GM23248 (cell line): ENCODE data around the gene ZNF444. TPM values are rescaled to one million over a fixed set of nuclear protein-coding genes. Genes with fewer than 3 reads are reported as not detected.

Source experiments
- DNase-seq: peaks from one replicate; pipeline ENCODE4 v3.0.0-alpha.2; 2015
- H2AFZ ChIP-seq: fragments of 200-600 bp; sonication (generic); 2 replicates; pipeline ENCODE4 v1.6.1; 2016; ENCODE audit warnings: antibody characterized with exemption
- H3F3A ChIP-seq: fragments of 200-600 bp; sonication (generic); 2 replicates; pipeline ENCODE4 v1.6.1; 2016; ENCODE audit warnings: mild to moderate bottlenecking, antibody characterized with exemption, mixed run types; ENCODE audit not compliant: insufficient read depth
- H3K27ac ChIP-seq: fragments of 200-600 bp; sonication (generic); 2 replicates; pipeline ENCODE4 v1.5.1; 2016; ENCODE audit warnings: mild to moderate bottlenecking
- H3K27me3 ChIP-seq: fragments of 200-600 bp; sonication (generic); replicated peaks from 2 replicates; pipeline ENCODE4 v1.6.1; 2016; ENCODE audit warnings: mild to moderate bottlenecking; ENCODE audit not compliant: insufficient read depth
- H3K36me3 ChIP-seq: fragments of 200-600 bp; sonication (generic); 2 replicates; pipeline ENCODE4 v1.6.1; 2016; ENCODE audit warnings: low read depth, mild to moderate bottlenecking
- H3K4me1 ChIP-seq: fragments of 200-600 bp; sonication (generic); 2 replicates; pipeline ENCODE4 v1.6.1; 2016; ENCODE audit warnings: mild to moderate bottlenecking; ENCODE audit not compliant: insufficient read depth
- H3K4me2 ChIP-seq: fragments of 200-600 bp; sonication (generic); one replicate; pipeline ENCODE4 v1.6.1; 2016; ENCODE audit warnings: mild to moderate bottlenecking; ENCODE audit not compliant: unreplicated experiment
- H3K4me3 ChIP-seq: fragments of 200-600 bp; sonication (generic); 2 replicates; pipeline ENCODE4 v1.5.1; 2016; ENCODE audit warnings: mild to moderate bottlenecking
- H3K79me2 ChIP-seq: fragments of 200-600 bp; sonication (generic); 2 replicates; pipeline ENCODE4 v1.6.1; 2016; ENCODE audit warnings: mild to moderate bottlenecking; ENCODE audit not compliant: insufficient read depth
- H3K9ac ChIP-seq: fragments of 200-600 bp; sonication (generic); 2 replicates; pipeline ENCODE4 v1.6.1; 2016; ENCODE audit warnings: mild to moderate bottlenecking
- H3K9me2 ChIP-seq: fragments of 200-600 bp; sonication (generic); 2 replicates; pipeline ENCODE4 v1.6.1; 2016; ENCODE audit warnings: mixed run types, mild to moderate bottlenecking, moderate library complexity; ENCODE audit not compliant: insufficient read depth
- H3K9me3 ChIP-seq: fragments of 200-600 bp; sonication (generic); one replicate; pipeline ENCODE4 v1.6.1; 2017; ENCODE audit warnings: low read depth
- H4K20me1 ChIP-seq: fragments of 200-600 bp; sonication (generic); 2 replicates; pipeline ENCODE4 v1.6.0; 2016; ENCODE audit not compliant: insufficient read depth
- EZH2 ChIP-seq: fragments of 200-600 bp; sonication (generic); IDR thresholded peaks from 2 replicates; pipeline ENCODE4 v1.6.1; 2018; ENCODE audit warnings: antibody characterized with exemption, mild to moderate bottlenecking; ENCODE audit not compliant: insufficient read depth, poor library complexity, severe bottlenecking
- EZH2phosphoT487 ChIP-seq: fragments of 200-600 bp; sonication (generic); IDR thresholded peaks from 2 replicates; pipeline ENCODE4 v1.6.1; 2018; ENCODE audit warnings: antibody characterized with exemption, moderate library complexity, mild to moderate bottlenecking, low read depth; ENCODE audit not compliant: insufficient read depth
- WGBS, 2 experiments: methylation state at CpG; one replicate each; pipeline ENCODE4 v1.1.6; 2015 to 2017; ENCODE audit warnings: low lambda C conversion rate in 2 of 2, low coverage in 1 of 2; ENCODE audit errors: missing lambda C conversion rate in 2 of 2; 5-methylcytosine and 5-hydroxymethylcytosine counted together
- in situ Hi-C: fragments of 300-500 bp; cut with MboI; formaldehyde crosslinking; loops from 2 replicates; pipeline ENCODE4 v1.15.0; 2020
- polyA plus RNA-seq: library from polyadenylated mRNA; unstranded; fragments of >200 nt; fragmentation: Nextera tagmentation; extraction: Ambion mirVana; gene quantifications from 2 replicates; pipeline ENCODE4 v1.2.1, GENCODE V29; 2016
- total RNA-seq: library from RNA; depleted of rRNA; stranded (reverse); fragments of >200 nt; shearing (Covaris generic); gene quantifications from 2 replicates; pipeline ENCODE4 v1.2.3, GENCODE V29; 2014

The ZNF444 gene
- total and polyA plus RNA-seq, 2 experiments from 2014 or later, result 7.7 to 21.8 TPM

DNA sequence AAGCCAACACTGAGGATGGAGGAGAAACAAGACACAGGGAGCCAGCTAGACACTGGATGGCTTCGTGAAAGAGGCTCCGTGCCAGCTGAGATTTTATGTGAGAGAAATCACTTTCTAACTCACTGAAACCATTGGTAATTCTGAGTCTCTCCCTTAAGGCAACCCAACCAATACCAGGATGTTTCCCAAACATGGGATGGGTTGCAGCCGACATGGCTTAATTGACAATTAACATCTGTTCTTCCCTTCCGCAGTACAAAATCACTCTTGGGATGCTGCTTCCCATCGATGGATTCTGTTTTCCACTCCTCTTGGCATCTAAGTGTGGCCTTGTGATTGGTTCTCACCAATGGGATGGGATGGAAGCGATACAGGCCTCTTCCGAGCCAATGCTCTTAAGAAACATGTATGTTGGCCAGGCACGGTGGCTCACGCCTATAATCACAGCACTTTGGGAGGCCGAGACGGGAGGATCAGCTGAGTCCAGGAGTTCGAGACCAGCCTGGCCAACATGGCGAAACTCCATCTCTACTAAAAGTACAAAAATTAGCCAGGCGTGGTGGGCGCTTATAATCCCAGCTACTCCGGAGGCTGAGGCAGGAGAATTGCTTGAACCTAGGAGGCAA lies 17.7 kb upstream of the ZNF444 start:
- no peaks in the 10 kb centered on the region for H3K9me3 ChIP-seq
- H2AFZ ChIP-seq, result no peak overlapping the region
- H3K9ac ChIP-seq, result no peak overlapping the region
- H3K79me2 ChIP-seq, result peaks cover 21% of the 10 kb centered on the region
- no peaks in the 10 kb centered on the region for H3K27me3 ChIP-seq
- peaks cover 8% of the 10 kb centered on the region; the same call in 1 of the 2 replicates for H3F3A ChIP-seq
- WGBS, 2 experiments, result 74 to 75% methylated on average over 16 of the region's 16 CpGs
- DNase-seq, result no peak
- in situ Hi-C loops, result no loop called here
- no peaks in the 10 kb centered on the region for H3K36me3 ChIP-seq
- H3K4me1 ChIP-seq, result peaks cover 12% of the 10 kb centered on the region
- H3K4me3 ChIP-seq, result no peak overlapping the region
- H3K4me2 ChIP-seq, result no peak overlapping the region
- no peaks in the 10 kb centered on the region for H3K9me2 ChIP-seq
- no peak overlapping the region for H3K27ac ChIP-seq
- no peak for TF ChIP-seq EZH2
- no peak for TF ChIP-seq EZH2phosphoT487
- no peaks in the 10 kb centered on the region for H4K20me1 ChIP-seq

DNA sequence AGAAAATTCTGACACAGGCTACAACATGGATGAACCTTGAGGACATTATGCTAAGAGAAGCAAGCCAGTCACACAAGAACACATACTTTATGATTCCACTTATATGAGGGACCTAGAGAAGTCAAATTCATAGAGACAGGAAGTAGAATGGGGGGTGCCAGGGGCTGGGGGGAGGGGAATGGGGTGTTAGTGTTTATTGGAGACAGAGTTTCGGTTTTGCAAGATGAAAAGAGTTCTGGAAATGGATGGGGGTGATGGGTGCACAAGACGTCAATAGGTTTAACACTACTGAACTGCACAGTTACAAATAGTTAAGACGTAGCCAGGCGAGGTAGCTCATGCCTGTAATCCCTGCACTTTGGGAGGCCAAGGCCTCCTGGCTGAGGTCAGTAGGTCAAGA lies 16.5 kb upstream of the ZNF444 start:
- Histone ChIP-seq H2AFZ (no peak overlapping the region), H3F3A (peaks cover 8% of the 10 kb centered on the region; the same call in 1 of the 2 replicates), H3K79me2 (peaks cover 9% of the 10 kb centered on the region), H3K9me3 (no peaks in the 10 kb centered on the region), H3K4me2 (no peak overlapping the region), H3K4me1 (peaks cover 2% of the 10 kb centered on the region; the same call in 1 of the 2 replicates), H3K4me3 (no peak overlapping the region), H3K27me3 (no peaks in the 10 kb centered on the region), H4K20me1 (no peaks in the 10 kb centered on the region), H3K36me3 (no peaks in the 10 kb centered on the region), H3K27ac (no peak overlapping the region), H3K9ac (no peak overlapping the region), H3K9me2 (no peaks in the 10 kb centered on the region)
- in situ Hi-C loops, result no loop called here
- TF ChIP-seq EZH2phosphoT487 (no peak), EZH2 (no peak)
- 60 to 70% methylated on average over 4 of the region's 4 CpGs for WGBS, 2 experiments
- DNase-seq, result no peak

DNA sequence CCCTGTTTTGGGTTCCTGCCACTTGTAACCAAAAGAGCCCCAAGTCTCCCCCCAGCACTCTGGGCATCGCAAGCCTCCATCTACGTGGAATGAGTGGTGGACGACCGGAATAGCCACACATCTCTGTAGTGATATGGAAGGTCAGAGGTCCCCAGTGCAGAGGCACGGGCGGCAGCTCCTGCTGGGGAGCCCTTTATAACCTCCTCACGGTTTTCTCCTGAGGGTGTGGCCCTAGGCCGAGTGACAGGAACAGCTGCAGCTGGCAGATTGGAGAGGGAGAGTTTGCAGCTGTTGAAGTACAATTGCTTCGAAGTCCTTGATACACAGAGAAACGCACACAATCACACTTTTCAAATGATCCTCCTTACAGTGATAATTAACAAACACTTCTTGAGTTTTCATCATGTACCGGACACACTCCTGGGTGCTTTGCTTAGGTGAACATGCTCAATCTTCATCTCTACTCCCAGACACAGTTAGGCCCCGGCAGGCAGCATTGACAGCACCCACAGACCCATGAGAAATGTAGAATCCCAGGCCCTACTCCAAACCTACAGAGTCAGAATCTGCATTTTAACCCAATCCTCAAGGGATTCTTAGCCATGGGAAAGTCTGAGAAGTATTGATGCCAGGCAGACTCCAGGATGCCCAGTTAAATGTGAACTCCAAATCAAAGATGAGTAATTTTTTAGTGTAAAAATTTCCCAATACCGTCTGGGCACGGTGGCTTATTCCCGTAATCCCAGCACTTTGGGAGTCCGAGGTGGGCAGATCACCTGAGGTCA lies 15.1 kb upstream of the ZNF444 start:
- no peak for TF ChIP-seq EZH2phosphoT487
- no peak for TF ChIP-seq EZH2
- no peak for DNase-seq

DNA sequence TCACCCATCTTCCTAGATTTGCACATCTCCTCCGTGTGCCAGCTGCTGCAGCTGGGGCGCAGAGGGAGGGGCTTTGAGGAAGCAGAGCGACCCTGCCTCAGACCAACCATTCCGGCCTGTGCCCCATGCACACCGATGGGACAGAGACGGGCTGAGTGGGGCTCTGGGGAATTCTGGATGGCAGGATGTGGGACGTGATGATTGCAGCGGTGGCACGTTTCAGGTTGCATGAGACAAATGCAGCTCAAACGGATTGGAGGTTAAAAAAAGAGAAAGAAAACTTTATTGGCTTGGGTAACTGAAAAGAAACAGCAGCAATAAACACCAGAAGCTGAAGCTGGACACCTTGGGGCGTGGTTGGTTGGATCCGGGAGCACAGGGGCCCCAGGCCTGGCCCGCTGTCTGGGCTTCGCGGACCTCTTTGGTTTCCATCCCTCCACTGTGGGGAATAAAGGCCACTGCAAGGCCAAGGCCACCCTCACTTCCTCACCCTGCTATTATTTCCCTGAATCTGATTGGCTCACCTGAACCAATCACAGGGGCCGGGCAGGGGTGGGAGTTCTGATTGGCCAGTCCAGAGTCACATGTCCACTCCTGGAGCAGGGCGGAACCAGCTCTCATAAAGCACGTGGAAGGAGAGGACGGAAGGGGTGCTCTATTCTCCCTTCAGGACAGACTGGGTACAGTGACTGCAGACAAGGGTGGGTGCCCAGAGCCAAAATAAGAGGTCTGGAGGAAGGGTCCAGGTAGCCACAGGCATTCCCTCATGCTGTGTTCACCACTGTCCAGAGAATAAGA lies 13.9 kb upstream of the ZNF444 start:
- Histone ChIP-seq H3K9me2 (no peaks in the 10 kb centered on the region), H3K27me3 (no peaks in the 10 kb centered on the region), H4K20me1 (no peaks in the 10 kb centered on the region), H3K4me2 (no peak overlapping the region), H3K36me3 (no peaks in the 10 kb centered on the region), H3K4me1 (no peaks in the 10 kb centered on the region), H3K9me3 (no peaks in the 10 kb centered on the region), H3F3A (peaks cover 2% of the 10 kb centered on the region; the same call in 1 of the 2 replicates), H3K9ac (no peak overlapping the region), H3K79me2 (no peaks in the 10 kb centered on the region), H3K4me3 (no peak overlapping the region), H3K27ac (no peak overlapping the region), H2AFZ (no peak overlapping the region)
- in situ Hi-C loops, result no loop called here
- 71 to 73% methylated on average over 19 of the region's 19 CpGs for WGBS, 2 experiments
- no peak for DNase-seq
- TF ChIP-seq EZH2, result no peak
- no peak for TF ChIP-seq EZH2phosphoT487

More for the DNA sequence above, 15.1 kb upstream of the ZNF444 start:
- no peaks in the 10 kb centered on the region for H3K9me2 ChIP-seq
- no peaks in the 10 kb centered on the region for H3K79me2 ChIP-seq
- no peak overlapping the region; the same call in 1 of the 2 replicates for H2AFZ ChIP-seq
- H3F3A ChIP-seq, result peaks cover 8% of the 10 kb centered on the region; the same call in 1 of the 2 replicates
- H3K4me3 ChIP-seq, result no peak overlapping the region
- WGBS, 2 experiments, result 59 to 62% methylated on average over 16 of the region's 16 CpGs
- no peaks in the 10 kb centered on the region for H3K9me3 ChIP-seq
- in situ Hi-C loops, result no loop called here
- no peak overlapping the region for H3K27ac ChIP-seq
- H3K4me1 ChIP-seq, result no peaks in the 10 kb centered on the region
- no peaks in the 10 kb centered on the region for H4K20me1 ChIP-seq
- H3K9ac ChIP-seq, result no peak overlapping the region
- no peaks in the 10 kb centered on the region for H3K36me3 ChIP-seq
- no peak overlapping the region for H3K4me2 ChIP-seq
- H3K27me3 ChIP-seq, result no peaks in the 10 kb centered on the region
